ENCODE measurements around the gene TRPM5. TPM values are rescaled to one million over a fixed set of nuclear protein-coding genes. Genes with fewer than 3 reads are reported as not detected.

TRPM5 gene
- total RNA-seq, 4 donors from 2014 or later, result 0.63 TPM; not detected in 3

- ATAC-seq (ENCODE audit: low FRiP score) (no peak), DNase-seq (ENCODE audit: low spot score) (no peak)
- TF ChIP-seq, protein P1, sequence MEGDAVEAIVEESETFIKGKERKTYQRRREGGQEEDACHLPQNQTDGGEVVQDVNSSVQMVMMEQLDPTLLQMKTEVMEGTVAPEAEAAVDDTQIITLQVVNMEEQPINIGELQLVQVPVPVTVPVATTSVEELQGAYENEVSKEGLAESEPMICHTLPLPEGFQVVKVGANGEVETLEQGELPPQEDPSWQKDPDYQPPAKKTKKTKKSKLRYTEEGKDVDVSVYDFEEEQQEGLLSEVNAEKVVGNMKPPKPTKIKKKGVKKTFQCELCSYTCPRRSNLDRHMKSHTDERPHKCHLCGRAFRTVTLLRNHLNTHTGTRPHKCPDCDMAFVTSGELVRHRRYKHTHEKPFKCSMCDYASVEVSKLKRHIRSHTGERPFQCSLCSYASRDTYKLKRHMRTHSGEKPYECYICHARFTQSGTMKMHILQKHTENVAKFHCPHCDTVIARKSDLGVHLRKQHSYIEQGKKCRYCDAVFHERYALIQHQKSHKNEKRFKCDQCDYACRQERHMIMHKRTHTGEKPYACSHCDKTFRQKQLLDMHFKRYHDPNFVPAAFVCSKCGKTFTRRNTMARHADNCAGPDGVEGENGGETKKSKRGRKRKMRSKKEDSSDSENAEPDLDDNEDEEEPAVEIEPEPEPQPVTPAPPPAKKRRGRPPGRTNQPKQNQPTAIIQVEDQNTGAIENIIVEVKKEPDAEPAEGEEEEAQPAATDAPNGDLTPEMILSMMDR (IDR thresholded peaks at IDR 0.05), result no peak
These were observed 3.1 kb upstream of the TRPM5 start for GRCh38 chr11:2447253-2447950.

GRCh38 chr11:2446590-2447252, 2.4 kb upstream of the TRPM5 start:
- ATAC-seq (ENCODE audit: low FRiP score) (no peak), DNase-seq (ENCODE audit: low spot score) (no peak)
- TF ChIP-seq, protein P1 (IDR thresholded peaks at IDR 0.05), result no peak

DNA sequence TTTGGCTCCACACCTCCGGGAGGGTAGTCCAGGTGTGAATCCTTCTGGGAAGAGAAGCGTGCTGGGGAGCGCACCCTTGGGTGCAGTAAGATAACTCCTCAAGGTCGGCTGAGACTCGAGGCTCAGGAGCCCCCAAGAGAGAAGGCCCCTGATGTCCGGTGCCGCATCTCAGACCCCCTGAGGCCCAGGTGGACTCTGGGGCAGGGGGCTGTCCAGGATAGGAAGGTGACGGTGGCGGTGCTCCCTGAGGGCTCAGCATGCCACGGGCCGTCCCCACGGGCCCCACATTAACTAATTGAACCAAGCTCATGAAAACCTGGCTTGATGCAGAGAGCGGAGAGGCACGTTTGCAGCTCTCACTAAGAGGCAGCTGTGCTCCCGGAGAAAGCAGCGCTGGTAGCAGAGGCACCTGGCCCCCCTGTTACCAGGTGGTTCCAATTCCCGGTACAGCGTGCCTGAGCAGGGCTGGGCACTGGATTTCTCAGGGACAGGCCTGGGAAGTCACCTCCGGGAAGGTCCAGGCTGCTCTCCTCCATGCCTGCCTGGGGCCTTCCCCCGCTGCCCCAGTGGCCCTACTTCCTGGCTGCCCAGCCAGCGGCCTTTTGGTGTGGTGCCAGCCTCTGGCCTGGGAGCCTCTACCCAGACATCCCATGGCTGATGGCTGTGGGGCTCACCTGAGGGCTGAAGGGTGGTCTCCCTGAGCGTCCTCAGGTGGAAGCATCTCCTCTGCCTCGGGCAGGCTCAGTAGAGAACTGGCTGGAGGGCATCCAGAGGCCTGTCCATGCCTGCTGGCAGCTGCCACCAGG, 1.6 kb upstream of the TRPM5 start:
- no peak for DNase-seq (ENCODE audit: low spot score)

DNA sequence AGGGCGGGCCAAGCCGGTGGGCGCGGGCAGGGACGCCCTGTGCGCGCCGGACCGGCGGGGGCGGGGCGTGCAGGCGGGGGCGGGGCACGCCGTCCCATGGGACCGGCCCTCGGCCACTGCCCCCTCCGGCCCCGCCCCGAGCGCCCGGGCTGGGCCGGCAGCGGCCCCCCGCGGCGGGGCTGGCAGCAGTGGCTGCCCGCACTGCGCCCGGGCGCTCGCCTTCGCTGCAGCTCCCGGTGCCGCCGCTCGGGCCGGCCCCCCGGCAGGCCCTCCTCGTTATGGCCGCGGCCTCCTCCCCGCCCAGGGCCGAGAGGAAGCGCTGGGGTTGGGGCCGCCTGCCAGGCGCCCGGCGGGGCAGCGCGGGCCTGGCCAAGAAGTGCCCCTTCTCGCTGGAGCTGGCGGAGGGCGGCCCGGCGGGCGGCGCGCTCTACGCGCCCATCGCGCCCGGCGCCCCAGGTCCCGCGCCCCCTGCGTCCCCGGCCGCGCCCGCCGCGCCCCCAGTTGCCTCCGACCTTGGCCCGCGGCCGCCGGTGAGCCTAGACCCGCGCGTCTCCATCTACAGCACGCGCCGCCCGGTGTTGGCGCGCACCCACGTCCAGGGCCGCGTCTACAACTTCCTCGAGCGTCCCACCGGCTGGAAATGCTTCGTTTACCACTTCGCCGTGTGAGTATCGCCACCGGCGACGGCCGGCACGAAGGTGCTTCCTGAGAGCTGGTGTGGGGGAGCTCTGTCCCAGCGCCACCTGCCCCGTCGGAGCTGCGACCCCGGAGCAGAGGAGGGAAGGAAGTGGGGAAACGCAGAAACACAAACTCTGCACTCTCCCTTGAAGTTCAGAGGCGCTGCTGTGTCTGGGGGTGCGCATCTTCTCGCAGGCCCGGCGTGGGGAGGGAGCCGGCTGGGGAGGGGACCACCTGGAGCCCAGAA, 769 bp upstream of the TRPM5 start, which contains the start of gene KCNQ1:
KCNQ1 (plus strand) TSS at position 188 of the 925 bp plus-strand sequence; CDS start at position 279, 91 bp downstream.
- DNase-seq (ENCODE audit: low spot score) (no peak), ATAC-seq (ENCODE audit: low FRiP score) (peak; percentile 60)
- TF ChIP-seq, protein P1 (IDR thresholded peaks at IDR 0.05), result no peak

More for the DNA sequence above, 1.6 kb upstream of the TRPM5 start:
- TF ChIP-seq, protein P1 (IDR thresholded peaks at IDR 0.05), result no peak
- ATAC-seq (ENCODE audit: low FRiP score), result no peak

DNA sequence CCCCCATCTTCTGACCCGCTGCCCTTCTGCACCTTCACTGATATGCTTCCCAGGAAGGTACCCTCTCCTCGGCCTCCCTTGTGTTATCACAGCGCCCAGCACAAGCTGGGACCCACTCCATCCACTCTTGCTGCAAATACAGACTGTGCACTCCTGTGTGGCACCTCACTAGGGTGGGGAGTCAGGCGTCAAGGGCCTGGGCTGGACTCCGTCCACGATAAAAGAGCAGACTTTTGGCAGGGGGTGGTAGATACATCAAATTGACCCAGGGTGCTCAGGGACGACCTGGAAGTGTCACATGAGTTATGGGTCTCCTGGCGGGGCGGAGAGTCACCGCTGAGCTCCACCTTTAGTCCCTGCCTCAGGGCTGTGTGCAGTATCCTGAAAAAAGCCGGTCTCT, 908 bp downstream of the TRPM5 start:
- DNase-seq (ENCODE audit: low spot score) (no peak), ATAC-seq (ENCODE audit: low FRiP score) (no peak)
- TF ChIP-seq, protein P1 (IDR thresholded peaks at IDR 0.05), result no peak

DNA sequence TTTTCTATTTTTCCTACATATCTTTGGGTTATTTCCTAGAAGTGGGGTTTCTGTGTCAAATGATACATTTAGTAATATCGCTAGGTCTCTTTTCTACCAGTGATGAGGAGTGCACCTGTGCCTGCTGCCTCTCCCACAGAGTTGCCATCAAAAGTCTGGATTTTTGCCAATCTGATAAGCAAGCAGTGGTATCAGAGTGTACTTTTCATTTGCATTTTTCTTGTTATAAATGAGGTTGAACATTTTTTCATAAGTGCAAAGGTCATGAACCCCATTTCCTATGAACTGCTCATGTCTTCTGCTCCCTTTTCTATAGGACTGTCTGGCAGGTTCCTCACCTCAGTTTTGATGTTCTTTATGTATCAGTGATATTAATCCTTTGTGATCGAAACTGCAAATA, 1.7 kb downstream of the TRPM5 start:
- no peak for DNase-seq (ENCODE audit: low spot score)
- TF ChIP-seq, protein P1 (IDR thresholded peaks at IDR 0.05), result no peak
- no peak for ATAC-seq (ENCODE audit: low FRiP score)
